GM12878 (cell line): ENCODE results near the gene TTC32. TPM values are rescaled to one million over a fixed set of nuclear protein-coding genes. Genes with fewer than 3 reads are reported as not detected.

Experiments used
- ATAC-seq: fragments of 200-7000 bp; cut with Tn5 transposase; 3 replicates; pipeline ENCODE4 v1.9.1; 2020; ENCODE audit warnings: mild to moderate bottlenecking, moderate library complexity
- BruUV-seq: library from RNA; stranded (reverse); fragments of 400-500 nt; replicated peaks from 2 replicates; lab custom pipeline; 2021; lab: Mats Ljungman, UMichigan
- CTCF ChIA-PET: fragments of 300-600 bp; sonication (Branson Sonifier 250); formaldehyde crosslinking; extraction: SDS; loops from one replicate; lab custom pipeline; 2021; ENCODE audit warnings: inconsistent platforms; lab: Yijun Ruan, JAX
- POLR2A ChIA-PET: fragments of 350-600 bp; formaldehyde crosslinking; extraction: SDS; loops from one replicate; lab custom pipeline; 2021; ENCODE audit warnings: inconsistent platforms; lab: Charles Lee
- RAD21 ChIA-PET: fragments of 300-600 bp; sonication (Branson Sonifier 250); formaldehyde crosslinking; loops from one replicate; lab custom pipeline; 2023; ENCODE audit warnings: antibody characterized with exemption; ENCODE audit not compliant: unreplicated experiment; lab: Charles Lee
- SMC1A ChIA-PET: fragments of 300-600 bp; sonication (Branson Sonifier 250); formaldehyde crosslinking; loops from one replicate; lab custom pipeline; 2023; ENCODE audit not compliant: unreplicated experiment, uncharacterized antibody; lab: Charles Lee
- DNase-seq: peaks from one replicate; pipeline ENCODE4 v3.0.0-alpha.2; 2011; ENCODE audit warnings: low read depth, low spot score
- FAIRE-seq: peaks from 3 replicates; lab custom pipeline; 2011; peaks lifted over from hg19 to GRCh38; lab: Jason Lieb, UNC
- H2AFZ ChIP-seq: 2 replicates; pipeline ENCODE4 v1.6.0; 2011; ENCODE audit warnings: low read depth, low read length, control low read depth; ENCODE audit not compliant: control insufficient read depth
- H3K27ac ChIP-seq: 2 replicates; pipeline ENCODE4 v1.5.1; 2011; ENCODE audit warnings: control low read depth; ENCODE audit not compliant: control insufficient read depth, insufficient read depth
- H3K27me3 ChIP-seq, 2 experiments: replicated peaks in 1 of 2; 2 replicates each; pipeline versions ENCODE4 v1.6.0 to v1.6.1; 2011; ENCODE audit warnings: low read length in 1 of 2; ENCODE audit not compliant: control insufficient read depth in 2 of 2, insufficient read depth in 2 of 2
- H3K36me3 ChIP-seq, 2 experiments: 2 replicates each; pipeline ENCODE4 v1.5.1; 2011; ENCODE audit warnings: low read length in 1 of 2; ENCODE audit not compliant: control insufficient read depth in 2 of 2, insufficient read depth in 2 of 2
- H3K4me1 ChIP-seq: 2 replicates; pipeline ENCODE4 v1.6.1; 2011; ENCODE audit warnings: mild to moderate bottlenecking, low read length, moderate library complexity, mixed read lengths; ENCODE audit not compliant: control insufficient read depth, insufficient read depth
- H3K4me2 ChIP-seq: 2 replicates; pipeline ENCODE4 v1.6.0; 2011; ENCODE audit warnings: control low read depth; ENCODE audit not compliant: control insufficient read depth, insufficient read depth
- H3K4me3 ChIP-seq: fragments of 200-600 bp; sonication (generic); 2 replicates; pipeline ENCODE4 v1.5.1; 2016
- H3K79me2 ChIP-seq: 2 replicates; pipeline ENCODE4 v1.6.0; 2011; ENCODE audit warnings: low read length; ENCODE audit not compliant: control insufficient read depth, insufficient read depth
- H3K9ac ChIP-seq: 2 replicates; pipeline ENCODE4 v1.8.0; 2011; ENCODE audit warnings: low read length, control low read depth, mixed read lengths; ENCODE audit not compliant: control insufficient read depth, insufficient read depth
- H3K9me3 ChIP-seq: replicated peaks from 3 replicates; pipeline ENCODE4 v1.5.1; 2011; ENCODE audit warnings: mild to moderate bottlenecking, low read length; ENCODE audit not compliant: control insufficient read depth, insufficient read depth
- H4K20me1 ChIP-seq: 2 replicates; pipeline ENCODE4 v1.6.0; 2011; ENCODE audit not compliant: control insufficient read depth, insufficient read depth
- BCL11A ChIP-seq: IDR thresholded peaks from 2 replicates; pipeline ENCODE4 v1.6.1; 2011; ENCODE audit warnings: low read depth, low read length
- BCL3 ChIP-seq: IDR thresholded peaks from 2 replicates; pipeline ENCODE4 v1.6.1; 2011; ENCODE audit warnings: borderline replicate concordance, low read depth, mild to moderate bottlenecking, moderate library complexity, low read length; ENCODE audit not compliant: insufficient read depth, poor library complexity, severe bottlenecking
- FOXM1 ChIP-seq: IDR thresholded peaks from 2 replicates; pipeline ENCODE4 v1.6.1; 2012; ENCODE audit warnings: low read depth, mild to moderate bottlenecking, inconsistent platforms, low read length, moderate library complexity
- HCFC1 ChIP-seq: fragments of 150-350 bp; IDR thresholded peaks from 2 replicates; pipeline ENCODE4 v1.6.1; 2014; ENCODE audit warnings: low read length
- HDGF ChIP-seq: fragments of 450-650 bp; IDR thresholded peaks from 2 replicates; pipeline ENCODE4 v1.6.1; 2016; ENCODE audit warnings: antibody characterized with exemption
- MEF2B ChIP-seq: fragments of 450-650 bp; IDR thresholded peaks from 2 replicates; pipeline ENCODE4 v1.6.1; 2018; ENCODE audit warnings: mild to moderate bottlenecking, moderate library complexity; ENCODE audit not compliant: partially characterized antibody, poor library complexity, severe bottlenecking
- MYB ChIP-seq: fragments of 150-350 bp; IDR thresholded peaks from 2 replicates; pipeline ENCODE4 v1.6.1; 2014; ENCODE audit warnings: mild to moderate bottlenecking, low read depth, low read length, borderline replicate concordance
- SMARCA5 ChIP-seq: fragments of 450-650 bp; IDR thresholded peaks from 2 replicates; pipeline ENCODE4 v1.6.1; 2017; ENCODE audit warnings: mild to moderate bottlenecking
- TCF12 ChIP-seq: IDR thresholded peaks from 2 replicates; pipeline ENCODE4 v1.6.1; 2011; ENCODE audit warnings: low read depth, mild to moderate bottlenecking, low read length
- ZBED1 ChIP-seq: IDR thresholded peaks from 2 replicates; pipeline ENCODE4 v1.6.1; 2016; ENCODE audit warnings: borderline replicate concordance
- ZNF687 ChIP-seq: fragments of 450-650 bp; IDR thresholded peaks from 2 replicates; pipeline ENCODE4 v1.6.1; 2017; ENCODE audit warnings: mild to moderate bottlenecking, moderate library complexity
- WGBS: methylation state at CpG from one replicate; pipeline ENCODE4 v1.1.6; 2016; ENCODE audit warnings: low lambda C conversion rate; ENCODE audit not compliant: insufficient replicate concordance, insufficient coverage; ENCODE audit errors: missing lambda C conversion rate; 5-methylcytosine and 5-hydroxymethylcytosine counted together
- in situ Hi-C: fragments of 300-500 bp; cut with MboI; formaldehyde crosslinking; loops from 9 replicates; pipeline ENCODE4 v1.14.3; 2018; ENCODE audit warnings: mixed read lengths
- intact Hi-C: fragments of 100-400 bp; cut with micrococcal nuclease; formaldehyde crosslinking; loops from one replicate; pipeline ENCODE4 v1.14.2; 2022; ENCODE audit not compliant: unreplicated experiment
- polyA plus RNA-seq, 11 experiments: library from polyadenylated mRNA; depleted of rRNA in 4 of 11; unstranded in 6 of 11; stranded (reverse) in 5 of 11; fragments of >200 nt; fragmentation: Nextera tagmentation in 4 of 11; fragmentation: Illumina TruSeq in 1 of 11; extraction: Ambion mirVana in 4 of 11; extraction: Trizol in 1 of 11; gene quantifications; 1 replicate in 1 of 11; 2 replicates in 10 of 11; pipeline versions ENCODE4 v1.2.1 to v1.2.3, GENCODE V29; 2011 to 2016; ENCODE audit warnings: inconsistent platforms in 2 of 11, missing spikeins in 2 of 11, low read depth in 1 of 11
- total RNA-seq, 4 experiments: library from RNA; depleted of rRNA in 3 of 4; stranded (reverse); fragments of >200 nt in 3 of 4; fragmentation: Illumina TruSeq in 1 of 4; extraction: Trizol in 1 of 4; gene quantifications; 2 replicates each; pipeline versions ENCODE4 v1.2.1 to v1.2.3, GENCODE V29; 2013 to 2021

TTC32 gene
- total and polyA plus RNA-seq, 10 of the 15 experiments (the other 5 are each of a cell fraction or from before 2014, with no cell fraction given), result 11.1 to 30.0 (median 19.7) TPM

GRCh38 chr2:19944205-19944845 lies 42.5 kb upstream of the TTC32 start:
- 87% methylated on average over 2 of the region's 2 CpGs for WGBS
- Histone ChIP-seq H3K9me3 (no peaks in the 10 kb centered on the region), H3K27me3 (no peaks in the 10 kb centered on the region), H3K36me3 (no peaks in the 10 kb centered on the region), H3K4me2 (no peak overlapping the region), H3K4me3 (no peak overlapping the region), H3K4me1 (no peaks in the 10 kb centered on the region), H2AFZ (no peak overlapping the region), H4K20me1 (no peaks in the 10 kb centered on the region), H3K27ac (no peak overlapping the region), H3K79me2 (no peaks in the 10 kb centered on the region), H3K9ac (no peak overlapping the region)
- TF ChIP-seq BCL3 (no peak), FOXM1 (no peak), HDGF (no peak)
- no TSS peak for BruUV-seq
- ChIA-PET RAD21 (interaction anchor here (0.6 to 1.0 kb wide), 2 partner anchors 11 to 158 kb away, joined by 3 to 4 read pairs; no protein-coding TSS in a partner anchor), POLR2A (no interaction called here), CTCF (interaction anchor here (1.2 kb wide), 1 partner anchor 11 kb away, joined by 4 read pairs; no protein-coding TSS in a partner anchor), SMC1A (interaction anchor here (1.6 to 2.7 kb wide), 2 partner anchors 9 to 17 kb away, joined by 7 to 9 read pairs; no protein-coding TSS in a partner anchor)
- FAIRE-seq, result no peak
- intact Hi-C loops (no loop called here), in situ Hi-C loops (no loop called here)
- DNase-seq, result no peak
- ATAC-seq, result no peak

GRCh38 chr2:19943189-19943588 lies 41.4 kb upstream of the TTC32 start:
- Histone ChIP-seq H3K4me1 (no peaks in the 10 kb centered on the region), H3K9me3 (no peaks in the 10 kb centered on the region), H3K4me3 (no peak overlapping the region), H3K9ac (no peak overlapping the region), H4K20me1 (no peaks in the 10 kb centered on the region), H2AFZ (no peak overlapping the region), H3K79me2 (no peaks in the 10 kb centered on the region), H3K4me2 (no peak overlapping the region), H3K27ac (no peak overlapping the region), H3K36me3 (no peaks in the 10 kb centered on the region), H3K27me3 (no peaks in the 10 kb centered on the region)
- BruUV-seq, result no TSS peak
- intact Hi-C loops, result no loop called here
- ChIA-PET POLR2A (interaction anchor here (0.6 kb wide), 1 partner anchor 170 kb away, joined by 4 read pairs; no protein-coding TSS in a partner anchor), CTCF (interaction anchor here (1.0 to 1.7 kb wide), 6 partner anchors 10 to 168 kb away, joined by 3 to 6 read pairs (median 4); no protein-coding TSS in a partner anchor), RAD21 (interaction anchor here (0.9 kb wide), 1 partner anchor 72 kb away, joined by 3 read pairs; no protein-coding TSS in a partner anchor), SMC1A (interaction anchor here (0.7 to 2.7 kb wide), 5 partner anchors 10 to 1837 kb away, joined by 3 to 9 read pairs (median 4); no protein-coding TSS in a partner anchor)
- in situ Hi-C loops, result no loop called here
- 93% methylated on average over 1 of the region's 1 CpG for WGBS
- DNase-seq (no peak), FAIRE-seq (no peak), ATAC-seq (no peak)
- no peak for TF ChIP-seq MYB
- TF ChIP-seq HDGF, result no peak
- no peak for TF ChIP-seq BCL11A
- no peak for TF ChIP-seq HCFC1
- no peak for TF ChIP-seq MEF2B
- TF ChIP-seq SMARCA5, result no peak
- no peak for TF ChIP-seq ZBED1
- no peak for TF ChIP-seq ZNF687
- no peak for TF ChIP-seq TCF12
